BE2C (cell line): Measurements from ENCODE around the gene OR2S2.
A peak's percentile ranks its signal among the peaks of the same experiment; 100 is the strongest.

Experiments used
- DNase-seq: peaks from one replicate; pipeline ENCODE4 v3.0.0-alpha.2; 2020
- H3K27me3 ChIP-seq: fragments of 250-450 bp; sonication (Bioruptor Pico); 2 replicates; pipeline ENCODE4 v1.5.1; 2020; ENCODE audit warnings: mild to moderate bottlenecking
- H3K36me3 ChIP-seq: fragments of 250-450 bp; sonication (Bioruptor Pico); 2 replicates; pipeline ENCODE4 v1.5.1; 2020; ENCODE audit warnings: mild to moderate bottlenecking
- H3K4me1 ChIP-seq: fragments of 250-450 bp; sonication (Bioruptor Pico); 2 replicates; pipeline ENCODE4 v1.5.1; 2020
- H3K4me3 ChIP-seq: 2 replicates; pipeline ENCODE4 v1.5.1; 2011; ENCODE audit warnings: low read depth, low read length
- H3K9me3 ChIP-seq: fragments of 250-450 bp; sonication (Bioruptor Pico); 2 replicates; pipeline ENCODE4 v1.5.1; 2020
- CTCF ChIP-seq: IDR thresholded peaks from 2 replicates; pipeline ENCODE4 v1.5.1; 2012; ENCODE audit warnings: mild to moderate bottlenecking, low read depth, low read length

OR2S2 gene

GRCh38 chr9:35967042-35967441 lies 9.1 kb upstream of the OR2S2 start:
- H3K27me3 ChIP-seq = peaks cover 27% of the 10 kb centered on the region
- H3K4me3 ChIP-seq = no peak overlapping the region
- H3K4me1 ChIP-seq = no peaks in the 10 kb centered on the region; the same call in 1 of the 2 replicates
- H3K36me3 ChIP-seq = no peaks in the 10 kb centered on the region
- no peaks in the 10 kb centered on the region for H3K9me3 ChIP-seq
- TF ChIP-seq CTCF = no peak
- no peak for DNase-seq

GRCh38 chr9:35966433-35966832 lies 8.5 kb upstream of the OR2S2 start:
- DNase-seq = no peak
- Histone ChIP-seq H3K4me3 (no peak overlapping the region), H3K27me3 (peaks cover 27% of the 10 kb centered on the region), H3K9me3 (no peaks in the 10 kb centered on the region), H3K4me1 (peaks cover 2% of the 10 kb centered on the region; the same call in 1 of the 2 replicates), H3K36me3 (no peaks in the 10 kb centered on the region)
- no peak for TF ChIP-seq CTCF

- TF ChIP-seq CTCF = no peak
- no peak overlapping the region for H3K4me3 ChIP-seq
- H3K27me3 ChIP-seq = peaks cover 27% of the 10 kb centered on the region
- no peaks in the 10 kb centered on the region for H3K36me3 ChIP-seq
- H3K9me3 ChIP-seq = no peaks in the 10 kb centered on the region
- H3K4me1 ChIP-seq = peaks cover 2% of the 10 kb centered on the region; the same call in 1 of the 2 replicates
- DNase-seq = no peak
These were observed 7.1 kb upstream of the OR2S2 start for GRCh38 chr9:35965011-35965410.

- peak; percentile 70 for DNase-seq
- H3K27me3 ChIP-seq = peaks cover 23% of the 10 kb centered on the region
- TF ChIP-seq CTCF = no peak
- H3K4me3 ChIP-seq = peak overlapping the region; percentile 20; the same call in 1 of the 2 replicates
- H3K4me1 ChIP-seq = peaks cover 2% of the 10 kb centered on the region; the same call in 1 of the 2 replicates
- no peaks in the 10 kb centered on the region for H3K36me3 ChIP-seq
- H3K9me3 ChIP-seq = no peaks in the 10 kb centered on the region
These were observed 4.4 kb upstream of the OR2S2 start for GRCh38 chr9:35962126-35962906.

- DNase-seq = no peak
- TF ChIP-seq CTCF = no peak
- Histone ChIP-seq H3K27me3 (peaks cover 17% of the 10 kb centered on the region), H3K36me3 (no peaks in the 10 kb centered on the region), H3K9me3 (no peaks in the 10 kb centered on the region), H3K4me1 (peaks cover 2% of the 10 kb centered on the region; the same call in 1 of the 2 replicates), H3K4me3 (no peak overlapping the region)
These were observed 2.2 kb upstream of the OR2S2 start for GRCh38 chr9:35960039-35960655.

GRCh38 chr9:35956651-35957050 lies 1.3 kb downstream of the OR2S2 start:
- no peaks in the 10 kb centered on the region for H3K9me3 ChIP-seq
- no peak overlapping the region for H3K4me3 ChIP-seq
- H3K4me1 ChIP-seq = no peaks in the 10 kb centered on the region; the same call in 1 of the 2 replicates
- TF ChIP-seq CTCF = no peak
- no peak for DNase-seq
- peaks cover 22% of the 10 kb centered on the region for H3K27me3 ChIP-seq
- H3K36me3 ChIP-seq = no peaks in the 10 kb centered on the region
